ENCODE measurements around the gene FMO2.

DNA sequence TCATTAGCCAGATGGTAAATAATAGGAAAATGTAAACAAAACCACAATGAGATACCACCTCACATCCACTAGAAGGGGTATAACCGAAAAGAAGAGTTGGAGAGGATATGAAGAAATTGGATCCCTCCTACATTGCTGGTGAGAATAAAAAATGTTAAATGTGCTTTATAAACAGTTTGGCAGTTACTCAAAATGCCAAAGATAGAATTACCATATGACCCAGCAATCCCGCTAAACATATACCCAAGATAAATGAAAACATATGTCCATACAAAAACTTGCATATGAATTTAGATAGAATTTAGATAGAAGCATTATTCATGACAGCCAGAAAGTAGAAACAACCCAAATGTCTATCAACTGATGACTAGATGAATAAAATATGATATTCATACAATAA, 4.4 kb upstream of the FMO2 start:
- TF ChIP-seq, protein P1, sequence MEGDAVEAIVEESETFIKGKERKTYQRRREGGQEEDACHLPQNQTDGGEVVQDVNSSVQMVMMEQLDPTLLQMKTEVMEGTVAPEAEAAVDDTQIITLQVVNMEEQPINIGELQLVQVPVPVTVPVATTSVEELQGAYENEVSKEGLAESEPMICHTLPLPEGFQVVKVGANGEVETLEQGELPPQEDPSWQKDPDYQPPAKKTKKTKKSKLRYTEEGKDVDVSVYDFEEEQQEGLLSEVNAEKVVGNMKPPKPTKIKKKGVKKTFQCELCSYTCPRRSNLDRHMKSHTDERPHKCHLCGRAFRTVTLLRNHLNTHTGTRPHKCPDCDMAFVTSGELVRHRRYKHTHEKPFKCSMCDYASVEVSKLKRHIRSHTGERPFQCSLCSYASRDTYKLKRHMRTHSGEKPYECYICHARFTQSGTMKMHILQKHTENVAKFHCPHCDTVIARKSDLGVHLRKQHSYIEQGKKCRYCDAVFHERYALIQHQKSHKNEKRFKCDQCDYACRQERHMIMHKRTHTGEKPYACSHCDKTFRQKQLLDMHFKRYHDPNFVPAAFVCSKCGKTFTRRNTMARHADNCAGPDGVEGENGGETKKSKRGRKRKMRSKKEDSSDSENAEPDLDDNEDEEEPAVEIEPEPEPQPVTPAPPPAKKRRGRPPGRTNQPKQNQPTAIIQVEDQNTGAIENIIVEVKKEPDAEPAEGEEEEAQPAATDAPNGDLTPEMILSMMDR (IDR thresholded peaks at IDR 0.05) = no peak
- TF ChIP-seq POLR2A (IDR thresholded peaks at IDR 0.05) = no peak

Measured in body of pancreas (tissue), 4 donors.